Sigmoid colon (tissue), 4 donors: ENCODE results near the gene GPC1.

ENCODE experiments used
- EP300 ChIP-seq, 4 donors: sonication (generic); formaldehyde crosslinking; IDR thresholded peaks; one replicate each; pipeline ENCODE4 v1.6.1; 2017; ENCODE audit warnings: antibody characterized with exemption in 4 of 4
- POLR2A ChIP-seq, 2 donors: fragments of 450-650 bp; IDR thresholded peaks; one replicate each; pipeline ENCODE4 v1.6.1; 2016; ENCODE audit warnings: antibody characterized with exemption in 2 of 2, mild to moderate bottlenecking in 2 of 2, moderate library complexity in 2 of 2
- POLR2AphosphoS5 ChIP-seq, 4 donors: sonication (generic); formaldehyde crosslinking; IDR thresholded peaks; one replicate each; pipeline ENCODE4 v1.6.1; 2017; ENCODE audit warnings: antibody characterized with exemption in 4 of 4
- TF ChIP-seq, protein P1 (sequence below), 4 experiments: fragments of 450-650 bp in 3 of 4; fragments of 200-600 bp in 1 of 4; IDR thresholded peaks; one replicate each; pipeline ENCODE4 v1.5.1; 2016 to 2019; ENCODE audit warnings: antibody characterized with exemption in 4 of 4, mild to moderate bottlenecking in 3 of 4, moderate library complexity in 2 of 4

DNA sequence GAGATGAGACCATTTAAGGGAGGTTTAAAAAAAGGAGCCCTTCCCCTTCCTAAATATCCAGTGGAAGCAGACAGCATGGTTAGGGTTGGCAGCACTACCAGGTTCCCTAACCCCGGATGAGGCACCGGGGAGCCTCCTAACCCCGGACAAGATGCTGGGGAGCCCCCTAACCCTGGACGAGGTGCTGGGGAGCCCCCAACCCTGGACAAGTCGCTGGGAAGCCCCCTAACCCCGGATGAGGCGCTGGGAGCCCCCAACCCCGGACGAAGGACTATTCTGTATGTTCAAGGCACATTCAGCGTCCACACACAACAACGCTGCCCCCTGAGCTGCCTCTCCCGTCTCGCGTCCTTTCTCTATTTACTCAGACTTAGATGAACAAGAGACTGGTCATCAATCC lies 70.4 kb downstream of the GPC1 start:
- TF ChIP-seq, protein P1, sequence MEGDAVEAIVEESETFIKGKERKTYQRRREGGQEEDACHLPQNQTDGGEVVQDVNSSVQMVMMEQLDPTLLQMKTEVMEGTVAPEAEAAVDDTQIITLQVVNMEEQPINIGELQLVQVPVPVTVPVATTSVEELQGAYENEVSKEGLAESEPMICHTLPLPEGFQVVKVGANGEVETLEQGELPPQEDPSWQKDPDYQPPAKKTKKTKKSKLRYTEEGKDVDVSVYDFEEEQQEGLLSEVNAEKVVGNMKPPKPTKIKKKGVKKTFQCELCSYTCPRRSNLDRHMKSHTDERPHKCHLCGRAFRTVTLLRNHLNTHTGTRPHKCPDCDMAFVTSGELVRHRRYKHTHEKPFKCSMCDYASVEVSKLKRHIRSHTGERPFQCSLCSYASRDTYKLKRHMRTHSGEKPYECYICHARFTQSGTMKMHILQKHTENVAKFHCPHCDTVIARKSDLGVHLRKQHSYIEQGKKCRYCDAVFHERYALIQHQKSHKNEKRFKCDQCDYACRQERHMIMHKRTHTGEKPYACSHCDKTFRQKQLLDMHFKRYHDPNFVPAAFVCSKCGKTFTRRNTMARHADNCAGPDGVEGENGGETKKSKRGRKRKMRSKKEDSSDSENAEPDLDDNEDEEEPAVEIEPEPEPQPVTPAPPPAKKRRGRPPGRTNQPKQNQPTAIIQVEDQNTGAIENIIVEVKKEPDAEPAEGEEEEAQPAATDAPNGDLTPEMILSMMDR (IDR thresholded peaks at IDR 0.05) = no peak
- TF ChIP-seq EP300 (IDR thresholded peaks at IDR 0.05) (no peak), POLR2A (IDR thresholded peaks at IDR 0.05) (no peak), POLR2AphosphoS5 (IDR thresholded peaks at IDR 0.05) (no peak)
